ENCODE measurements around the gene CCDC7. TPM values are rescaled to one million over a fixed set of nuclear protein-coding genes. Genes with fewer than 3 reads are reported as not detected.
"Not testable (repeated sequence)": the region's sequence is repeated elsewhere in the genome, so short reads cannot be mapped to it uniquely, and the experiment has no call there.

The CCDC7 gene
- 3.0 TPM for polyA plus RNA-seq (2012; ENCODE audit: missing spikeins)

- FAIRE-seq (peak; percentile 95), DNase-seq (ENCODE audit: insufficient read length) (peak; percentile 65)
- TF ChIP-seq TAF1 (IDR thresholded peaks at IDR 0.05; ENCODE audit: borderline replicate concordance, low read depth, low read length) (peak; percentile 94), POLR2AphosphoS5 (IDR thresholded peaks at IDR 0.05; ENCODE audit: low read depth, low read length) (peak; percentile 95), POLR2A (IDR thresholded peaks at IDR 0.05; ENCODE audit: low read depth, low read length) (peak; percentile 98)
These were observed at the start of gene CCDC7 for GRCh38 chr10:32445740-32446535. TSS of gene CCDC7 (plus strand) at chr10:32446140. CDS start at chr10:32451643, 5,503 bp downstream.

DNA sequence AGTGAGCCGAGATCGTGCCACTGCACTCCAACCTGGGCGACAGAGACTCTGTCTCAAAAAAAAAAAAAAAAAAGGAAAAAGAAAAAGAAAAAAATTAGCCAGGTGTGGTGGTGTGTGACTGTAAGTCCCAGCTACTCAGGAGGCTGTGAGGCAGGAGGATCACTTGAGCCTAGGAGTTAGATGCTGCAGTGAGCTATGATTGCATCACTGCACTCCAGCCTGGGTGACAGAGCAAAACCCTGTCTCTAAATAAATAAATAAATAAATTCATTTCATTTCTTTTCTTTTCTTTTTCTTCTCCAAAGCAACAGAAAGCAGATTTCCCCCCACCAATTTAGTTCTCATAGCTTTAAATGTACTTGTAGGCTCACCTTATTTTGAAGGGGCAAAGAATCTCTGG, 48.8 kb upstream of the CCDC7 start:
- DNase-seq (ENCODE audit: insufficient read length); FAIRE-seq: not testable (repeated sequence)

- FAIRE-seq = not testable (repeated sequence)
These were observed 46.2 kb upstream of the CCDC7 start for GRCh38 chr10:32399720-32400119.

GRCh38 chr10:32400961-32401360, 45.0 kb upstream of the CCDC7 start:
- no peak for DNase-seq (ENCODE audit: insufficient read length)
- no peak for TF ChIP-seq POLR2A (IDR thresholded peaks at IDR 0.05; ENCODE audit: low read depth, low read length)
- TF ChIP-seq TAF1 (IDR thresholded peaks at IDR 0.05; ENCODE audit: borderline replicate concordance, low read depth, low read length) = no peak
- no peak for TF ChIP-seq POLR2AphosphoS5 (IDR thresholded peaks at IDR 0.05; ENCODE audit: low read depth, low read length)
- no peak for FAIRE-seq

More at GRCh38 chr10:32399720-32400119, 46.2 kb upstream of the CCDC7 start:
- not testable (repeated sequence) for DNase-seq (ENCODE audit: insufficient read length)

GRCh38 chr10:32402499-32402898, 43.4 kb upstream of the CCDC7 start:
- DNase-seq (ENCODE audit: insufficient read length) (no peak), FAIRE-seq (no peak)
- TF ChIP-seq TAF1 (IDR thresholded peaks at IDR 0.05; ENCODE audit: borderline replicate concordance, low read depth, low read length) = no peak

DNA sequence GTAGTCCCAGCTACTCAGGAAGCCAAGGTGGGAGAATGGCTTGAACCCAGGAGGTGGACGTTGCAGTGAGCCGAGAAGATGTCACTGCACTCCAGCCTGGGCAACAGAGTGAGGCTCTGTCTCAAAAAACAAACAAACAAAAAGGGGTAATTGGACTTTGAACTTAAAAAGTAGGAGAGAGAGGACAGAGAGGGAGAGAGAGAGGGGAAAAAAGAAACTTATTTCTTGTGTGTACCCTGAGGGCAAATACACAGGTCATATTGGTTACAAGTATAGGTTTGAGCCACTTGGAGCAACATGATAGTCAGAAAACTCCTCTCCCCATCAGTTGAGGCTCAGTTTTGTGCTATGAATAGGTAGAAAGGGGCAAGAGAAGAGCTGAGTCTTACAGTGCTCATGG, 42.8 kb upstream of the CCDC7 start:
- no peak for TF ChIP-seq TAF1 (IDR thresholded peaks at IDR 0.05; ENCODE audit: borderline replicate concordance, low read depth, low read length)
- no peak for TF ChIP-seq POLR2A (IDR thresholded peaks at IDR 0.05; ENCODE audit: low read depth, low read length)
- no peak for TF ChIP-seq POLR2AphosphoS5 (IDR thresholded peaks at IDR 0.05; ENCODE audit: low read depth, low read length)
- FAIRE-seq = no peak
- no peak for DNase-seq (ENCODE audit: insufficient read length)

- DNase-seq (ENCODE audit: insufficient read length) = no peak
- FAIRE-seq = no peak
- TF ChIP-seq TAF1 (IDR thresholded peaks at IDR 0.05; ENCODE audit: borderline replicate concordance, low read depth, low read length) (no peak), POLR2AphosphoS5 (IDR thresholded peaks at IDR 0.05; ENCODE audit: low read depth, low read length) (no peak), POLR2A (IDR thresholded peaks at IDR 0.05; ENCODE audit: low read depth, low read length) (no peak)
These were observed 37.2 kb upstream of the CCDC7 start for GRCh38 chr10:32408690-32409089.

DNA sequence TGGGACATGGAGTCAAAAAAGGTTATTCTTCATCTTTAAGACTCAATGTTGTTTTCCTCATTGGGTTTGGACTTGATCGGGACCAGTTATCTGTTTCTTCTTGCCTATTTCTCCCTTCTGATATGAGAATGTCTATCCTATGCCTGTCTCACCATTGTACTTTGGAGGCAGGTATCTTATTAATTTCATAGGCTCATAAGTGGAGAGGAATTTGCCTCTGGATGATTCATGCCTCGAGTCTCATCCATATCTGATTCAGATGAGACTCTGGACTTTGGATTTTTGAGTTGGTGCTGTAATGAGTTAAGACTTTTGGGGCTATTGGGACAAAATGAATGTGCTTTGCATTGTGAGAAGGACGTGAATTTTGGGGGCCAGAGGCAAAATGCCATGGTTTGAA, 36.2 kb upstream of the CCDC7 start:
- no peak for DNase-seq (ENCODE audit: insufficient read length)

GRCh38 chr10:32410569-32410968, 35.4 kb upstream of the CCDC7 start:
- DNase-seq (ENCODE audit: insufficient read length) = no peak
- no peak for FAIRE-seq
- TF ChIP-seq POLR2A (IDR thresholded peaks at IDR 0.05; ENCODE audit: low read depth, low read length) (no peak), POLR2AphosphoS5 (IDR thresholded peaks at IDR 0.05; ENCODE audit: low read depth, low read length) (no peak), TAF1 (IDR thresholded peaks at IDR 0.05; ENCODE audit: borderline replicate concordance, low read depth, low read length) (no peak)

More for the DNA sequence above, 36.2 kb upstream of the CCDC7 start:
- no peak for TF ChIP-seq TAF1 (IDR thresholded peaks at IDR 0.05; ENCODE audit: borderline replicate concordance, low read depth, low read length)
- TF ChIP-seq POLR2A (IDR thresholded peaks at IDR 0.05; ENCODE audit: low read depth, low read length) = no peak
- TF ChIP-seq POLR2AphosphoS5 (IDR thresholded peaks at IDR 0.05; ENCODE audit: low read depth, low read length) = no peak
- FAIRE-seq = no peak

- no peak for TF ChIP-seq TAF1 (IDR thresholded peaks at IDR 0.05; ENCODE audit: borderline replicate concordance, low read depth, low read length)
- TF ChIP-seq POLR2A (IDR thresholded peaks at IDR 0.05; ENCODE audit: low read depth, low read length) = no peak
- TF ChIP-seq POLR2AphosphoS5 (IDR thresholded peaks at IDR 0.05; ENCODE audit: low read depth, low read length) = no peak
- FAIRE-seq (no peak), DNase-seq (ENCODE audit: insufficient read length) (no peak)
These were observed 34.0 kb upstream of the CCDC7 start for GRCh38 chr10:32411797-32412498.

DNA sequence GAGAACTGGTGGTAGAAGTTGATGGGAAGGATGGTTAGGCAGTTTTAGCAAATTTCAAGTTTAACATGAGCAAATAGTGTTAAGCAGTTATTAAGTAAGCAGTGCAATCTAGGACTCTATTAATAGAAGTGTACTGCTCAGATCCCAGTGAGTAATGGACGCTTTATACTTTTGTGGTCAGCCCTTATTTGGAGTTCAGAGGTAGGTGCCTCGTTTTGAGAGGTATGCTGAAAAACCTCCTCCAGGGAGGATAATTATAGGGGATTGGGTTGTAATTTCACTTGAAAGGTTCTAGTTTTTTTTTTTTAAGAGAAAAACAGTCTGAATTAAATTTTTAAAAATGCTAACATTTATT, 33.5 kb upstream of the CCDC7 start:
- FAIRE-seq (no peak), DNase-seq (ENCODE audit: insufficient read length) (no peak)
- TF ChIP-seq POLR2A (IDR thresholded peaks at IDR 0.05; ENCODE audit: low read depth, low read length) (no peak), POLR2AphosphoS5 (IDR thresholded peaks at IDR 0.05; ENCODE audit: low read depth, low read length) (no peak), TAF1 (IDR thresholded peaks at IDR 0.05; ENCODE audit: borderline replicate concordance, low read depth, low read length) (no peak)

DNA sequence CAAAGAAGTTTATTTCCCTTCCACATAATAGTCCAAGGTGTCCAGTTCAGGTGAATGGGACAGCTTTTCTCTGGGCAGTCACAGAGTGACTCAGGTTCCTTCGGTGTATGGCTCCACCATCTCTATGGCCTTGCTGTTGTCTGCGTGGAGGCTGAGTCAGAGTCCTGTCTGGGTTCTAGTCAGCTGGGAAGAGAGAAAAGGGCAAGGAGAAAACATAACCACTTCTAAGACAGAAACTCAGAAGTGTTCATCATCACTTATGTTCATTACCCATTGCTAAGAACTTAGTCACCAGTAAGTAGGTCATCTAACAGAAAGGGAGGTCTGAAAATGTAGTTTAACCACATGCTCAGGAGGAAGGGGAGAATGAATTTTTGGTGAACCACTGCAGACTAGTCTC, 32.4 kb upstream of the CCDC7 start:
- TF ChIP-seq POLR2AphosphoS5 (IDR thresholded peaks at IDR 0.05; ENCODE audit: low read depth, low read length) = no peak
- TF ChIP-seq TAF1 (IDR thresholded peaks at IDR 0.05; ENCODE audit: borderline replicate concordance, low read depth, low read length) = no peak
- TF ChIP-seq POLR2A (IDR thresholded peaks at IDR 0.05; ENCODE audit: low read depth, low read length) = no peak
- DNase-seq (ENCODE audit: insufficient read length) = no peak
- FAIRE-seq = no peak

All from GM12892 (cell line).